GM18868 (cell line): ENCODE results near the gene UBXN7.
A peak's percentile ranks its signal among the peaks of the same experiment; 100 is the strongest.
"Not testable (repeated sequence)": the region's sequence is repeated elsewhere in the genome, so short reads cannot be mapped to it uniquely, and the experiment has no call there.

ENCODE experiments used
- ATAC-seq: cut with Tn5 transposase; IDR thresholded peaks from one replicate; pipeline ENCODE4 v1.9.1; 2021; ENCODE audit warnings: mild to moderate bottlenecking, moderate library complexity; ENCODE audit not compliant: unreplicated experiment

The UBXN7 gene

GRCh38 chr3:196419386-196419785, 12.8 kb downstream of the UBXN7 start:
- ATAC-seq, result no peak

GRCh38 chr3:196418601-196419000, 13.6 kb downstream of the UBXN7 start:
- no peak for ATAC-seq

- no peak for ATAC-seq
Observed at GRCh38 chr3:196414469-196414868, 17.8 kb downstream of the UBXN7 start.

- ATAC-seq, result peak; percentile 86
Observed at GRCh38 chr3:196412704-196413103, 19.5 kb downstream of the UBXN7 start.

GRCh38 chr3:196409409-196409808, 22.8 kb downstream of the UBXN7 start:
- ATAC-seq, result no peak

- ATAC-seq, result no peak
Observed at GRCh38 chr3:196408565-196409300, 23.5 kb downstream of the UBXN7 start.

GRCh38 chr3:196406811-196407470, 25.3 kb downstream of the UBXN7 start:
- no peak for ATAC-seq

- no peak for ATAC-seq
Observed at GRCh38 chr3:196400331-196400730, 31.9 kb downstream of the UBXN7 start.

- no peak for ATAC-seq
Observed at GRCh38 chr3:196399485-196399945, 32.7 kb downstream of the UBXN7 start.

GRCh38 chr3:196398782-196399181, 33.4 kb downstream of the UBXN7 start:
- no peak for ATAC-seq

GRCh38 chr3:196397941-196398340, 34.3 kb downstream of the UBXN7 start:
- no peak for ATAC-seq

GRCh38 chr3:196390116-196390515, 42.1 kb downstream of the UBXN7 start:
- no peak for ATAC-seq

GRCh38 chr3:196388956-196389355, 43.3 kb downstream of the UBXN7 start:
- no peak for ATAC-seq

GRCh38 chr3:196387941-196388340, 44.3 kb downstream of the UBXN7 start:
- not testable (repeated sequence) for ATAC-seq

- not testable (repeated sequence) for ATAC-seq
Observed at GRCh38 chr3:196386797-196387196, 45.4 kb downstream of the UBXN7 start.

- ATAC-seq, result not testable (repeated sequence)
Observed at GRCh38 chr3:196386034-196386433, 46.2 kb downstream of the UBXN7 start.

GRCh38 chr3:196385446-196385845, 46.8 kb downstream of the UBXN7 start:
- ATAC-seq, result not testable (repeated sequence)

- ATAC-seq, result no peak
Observed at GRCh38 chr3:196378146-196378841, 53.9 kb downstream of the UBXN7 start.

GRCh38 chr3:196377321-196377720, 54.9 kb downstream of the UBXN7 start:
- no peak for ATAC-seq

GRCh38 chr3:196365736-196366135, 66.5 kb downstream of the UBXN7 start:
- no peak for ATAC-seq

- ATAC-seq, result no peak
Observed at GRCh38 chr3:196360586-196360985, 71.6 kb downstream of the UBXN7 start.

GRCh38 chr3:196358540-196358939, 73.7 kb downstream of the UBXN7 start:
- ATAC-seq, result not testable (repeated sequence)
